Natural killer cell (primary cell): Measurements from ENCODE around the gene ARL6IP4. TPM values are rescaled to one million over a fixed set of nuclear protein-coding genes. Genes with fewer than 3 reads are reported as not detected.

Experiments
- ATAC-seq, 3 donors: fragments of 150-1000 bp in 2 of 3; fragments of 200-7000 bp in 1 of 3; cut with Tn5 transposase; 1 replicate in 1 of 3; 2 replicates in 2 of 3; pipeline ENCODE4 v1.10.0; 2021; ENCODE audit warnings: mild to moderate bottlenecking in 2 of 3, moderate library complexity in 2 of 3
- DNase-seq, 2 donors: peaks; one replicate each; pipeline versions ENCODE4 v3.0.0 to v3.0.0-alpha.2; 2013 to 2021; ENCODE audit warnings: mixed read lengths in 1 of 2
- H3K27ac ChIP-seq: one replicate; pipeline ENCODE4 v1.5.1; 2013; ENCODE audit warnings: mild to moderate bottlenecking, low read length
- H3K27me3 ChIP-seq: one replicate; pipeline ENCODE4 v1.6.1; 2013; ENCODE audit warnings: low read length; ENCODE audit not compliant: control insufficient read depth, insufficient read depth
- H3K36me3 ChIP-seq: one replicate; pipeline ENCODE4 v1.6.1; 2013; ENCODE audit warnings: low read length; ENCODE audit not compliant: control insufficient read depth, insufficient read depth
- H3K4me1 ChIP-seq: one replicate; pipeline ENCODE4 v1.6.1; 2013; ENCODE audit warnings: low read length; ENCODE audit not compliant: control insufficient read depth, insufficient read depth
- H3K4me3 ChIP-seq: one replicate; pipeline ENCODE4 v1.5.1; 2013; ENCODE audit warnings: low read length
- H3K9me3 ChIP-seq: one replicate; pipeline ENCODE4 v1.6.1; 2013; ENCODE audit warnings: low read length; ENCODE audit not compliant: control insufficient read depth, insufficient read depth
- H3K27ac Mint-ChIP-seq, 2 donors: one replicate each; pipeline ENCODE4 v1.8.0; 2022; ENCODE audit warnings: mild to moderate bottlenecking in 2 of 2, mixed read lengths in 2 of 2, moderate library complexity in 1 of 2
- H3K27me3 Mint-ChIP-seq, 2 donors: one replicate each; pipeline ENCODE4 v1.8.0; 2022; ENCODE audit warnings: low read depth in 2 of 2, mixed read lengths in 2 of 2
- H3K36me3 Mint-ChIP-seq: one replicate; pipeline ENCODE4 v1.8.0; 2022; ENCODE audit warnings: mixed read lengths
- H3K4me1 Mint-ChIP-seq, 2 donors: one replicate each; pipeline ENCODE4 v1.8.0; 2022; ENCODE audit warnings: mixed read lengths in 2 of 2
- H3K4me3 Mint-ChIP-seq: one replicate; pipeline ENCODE4 v1.8.0; 2022; ENCODE audit warnings: mild to moderate bottlenecking, moderate library complexity, mixed read lengths
- H3K9me3 Mint-ChIP-seq, 2 donors: one replicate each; pipeline ENCODE4 v1.8.0; 2022; ENCODE audit warnings: mixed read lengths in 2 of 2
- CTCF ChIP-seq: fragments of 200-600 bp; IDR thresholded peaks from one replicate; pipeline ENCODE4 v1.8.0; 2022; ENCODE audit warnings: antibody characterized with exemption
- WGBS: methylation state at CpG from one replicate; pipeline ENCODE4 v1.1.7; 2013; ENCODE audit warnings: missing lambda C conversion rate; ENCODE audit not compliant: insufficient coverage; 5-methylcytosine and 5-hydroxymethylcytosine counted together
- intact Hi-C: fragments of 100-400 bp; cut with micrococcal nuclease; formaldehyde crosslinking; loops from one replicate; pipeline ENCODE4 v1.14.2; 2022
- total RNA-seq, 4 donors: library from RNA; stranded (reverse); fragments of 120-200 nt in 1 of 4; gene quantifications; one replicate each; pipeline versions ENCODE4 v1.2.3 to v1.2.4, GENCODE V29; 2013 to 2022

The ARL6IP4 gene
- total RNA-seq, 3 donors from 2014 or later (not counting 1 experiment from before 2014, with no cell fraction given) = 97.2 to 136 (median 116) TPM

GRCh38 chr12:122949405-122949804, 31.1 kb upstream of the ARL6IP4 start:
- no peak overlapping the region for H3K4me3 Mint-ChIP-seq
- no peak overlapping the region for H3K4me3 ChIP-seq
- H3K36me3 Mint-ChIP-seq = no peaks in the 10 kb centered on the region
- H3K27me3 Mint-ChIP-seq = no peaks in the 10 kb centered on the region
- 96% methylated on average over 8 of the region's 8 CpGs for WGBS
- H3K4me1 Mint-ChIP-seq = peaks cover 30 to 39% of the 10 kb centered on the region in 2 donors
- H3K9me3 ChIP-seq = no peaks in the 10 kb centered on the region
- H3K36me3 ChIP-seq = no peaks in the 10 kb centered on the region
- DNase-seq = no peak
- H3K9me3 Mint-ChIP-seq = no peaks in the 10 kb centered on the region
- H3K27me3 ChIP-seq = no peaks in the 10 kb centered on the region
- no peak overlapping the region for H3K27ac Mint-ChIP-seq
- no peak overlapping the region for H3K27ac ChIP-seq
- peaks cover 38% of the 10 kb centered on the region for H3K4me1 ChIP-seq
- intact Hi-C loops = no loop called here
- no peak for TF ChIP-seq CTCF
- no peak for ATAC-seq

GRCh38 chr12:122949816-122950675, 30.4 kb upstream of the ARL6IP4 start:
- Histone ChIP-seq H3K36me3 (no peaks in the 10 kb centered on the region), H3K9me3 (no peaks in the 10 kb centered on the region), H3K4me3 (no peak overlapping the region), H3K27ac (no peak overlapping the region), H3K4me1 (peaks cover 34% of the 10 kb centered on the region), H3K27me3 (no peaks in the 10 kb centered on the region)
- intact Hi-C loops = loop anchor here (5.0 kb wide), 1 partner anchor 68 kb away; no protein-coding TSS in a partner anchor
- ATAC-seq (no peak), DNase-seq (no peak)
- 96% methylated on average over 27 of the region's 27 CpGs for WGBS
- no peak overlapping the region for H3K27ac Mint-ChIP-seq
- TF ChIP-seq CTCF = no peak
- H3K4me1 Mint-ChIP-seq = peaks cover 30 to 36% of the 10 kb centered on the region in 2 donors
- H3K9me3 Mint-ChIP-seq = no peaks in the 10 kb centered on the region
- H3K27me3 Mint-ChIP-seq = no peaks in the 10 kb centered on the region
- no peaks in the 10 kb centered on the region for H3K36me3 Mint-ChIP-seq
- H3K4me3 Mint-ChIP-seq = no peak overlapping the region

DNA sequence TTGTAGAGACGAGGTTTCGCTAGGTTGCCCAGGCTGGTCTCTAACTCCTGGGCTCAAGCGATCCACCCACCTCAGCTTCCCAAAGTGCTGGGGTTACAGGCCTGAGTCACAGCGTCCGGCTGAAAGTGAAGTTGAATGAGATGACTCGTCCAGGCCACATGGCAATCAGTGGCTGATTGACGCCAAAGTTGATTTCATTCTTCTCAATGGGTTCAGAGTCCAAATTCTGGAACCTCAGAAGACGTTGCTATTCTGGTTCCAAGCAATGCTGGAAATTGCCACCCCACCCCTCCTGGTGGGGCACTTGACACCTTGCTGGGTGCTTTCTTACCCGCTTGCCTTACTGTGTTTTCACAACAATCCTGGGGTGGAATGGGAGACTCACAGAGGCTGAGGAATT, 29.1 kb upstream of the ARL6IP4 start:
- Mint-ChIP-seq H3K27ac (no peak overlapping the region), H3K36me3 (no peaks in the 10 kb centered on the region), H3K9me3 (no peaks in the 10 kb centered on the region), H3K4me3 (no peak overlapping the region), H3K27me3 (no peaks in the 10 kb centered on the region), H3K4me1 (peaks cover 24 to 26% of the 10 kb centered on the region in 2 donors)
- WGBS = 93% methylated on average over 9 of the region's 9 CpGs
- DNase-seq (no peak), ATAC-seq (no peak)
- no peak for TF ChIP-seq CTCF
- peaks cover 27% of the 10 kb centered on the region for H3K4me1 ChIP-seq
- intact Hi-C loops = loop anchor here (5.0 kb wide), 1 partner anchor 69 kb away; no protein-coding TSS in a partner anchor
- no peaks in the 10 kb centered on the region for H3K27me3 ChIP-seq
- H3K27ac ChIP-seq = no peak overlapping the region
- no peaks in the 10 kb centered on the region for H3K9me3 ChIP-seq
- H3K36me3 ChIP-seq = no peaks in the 10 kb centered on the region
- H3K4me3 ChIP-seq = no peak overlapping the region
